Raji (cell line): ENCODE results near the gene MAP6.

ENCODE experiments used
- POLR2A ChIP-seq: IDR thresholded peaks from 2 replicates; pipeline ENCODE4 v1.6.1; 2011; ENCODE audit warnings: low read depth, low read length, control low read depth; ENCODE audit not compliant: insufficient read depth

Gene MAP6

GRCh38 chr11:75593286-75593915 lies 75.4 kb downstream of the MAP6 start:
- no peak for TF ChIP-seq POLR2A

DNA sequence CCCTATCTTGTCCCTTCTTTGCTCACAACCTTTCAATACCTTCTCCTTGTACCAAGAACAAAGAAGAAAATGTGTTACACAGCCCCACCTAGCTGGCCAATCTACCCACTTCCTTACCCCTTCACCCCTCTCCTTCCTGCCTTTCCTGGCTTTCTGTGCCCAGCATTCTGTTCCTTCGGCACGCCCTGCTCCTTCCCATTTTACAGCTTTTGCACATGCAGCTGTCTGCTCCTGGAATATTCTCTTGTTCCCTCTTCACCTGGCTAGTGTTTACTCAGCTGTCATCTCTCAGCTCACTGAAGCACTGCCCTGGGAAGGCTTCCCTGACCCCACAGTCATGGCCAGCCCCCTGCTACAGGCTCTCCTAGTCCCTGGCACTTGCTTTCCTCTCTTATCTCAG lies 76.1 kb downstream of the MAP6 start:
- no peak for TF ChIP-seq POLR2A

DNA sequence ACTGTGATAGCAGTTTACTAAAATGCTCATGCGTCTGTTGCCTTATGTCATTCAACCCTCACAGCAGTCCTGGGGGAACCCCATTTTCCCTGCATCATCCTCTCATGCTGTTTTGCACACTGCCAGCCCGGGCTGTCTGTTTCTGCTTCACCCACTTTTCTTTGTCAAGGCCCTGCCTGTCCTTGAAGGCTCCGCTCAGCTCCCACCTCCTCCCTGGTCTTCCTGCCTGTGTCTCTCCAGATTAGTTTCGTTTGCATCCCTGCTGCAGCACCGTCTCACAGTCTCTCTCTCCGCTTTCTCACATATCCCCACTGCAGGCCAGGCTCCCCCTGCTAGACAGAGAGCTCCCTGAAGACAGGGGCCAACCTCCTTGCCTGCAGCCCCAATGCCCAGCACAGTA lies 76.9 kb downstream of the MAP6 start:
- TF ChIP-seq POLR2A, result no peak

DNA sequence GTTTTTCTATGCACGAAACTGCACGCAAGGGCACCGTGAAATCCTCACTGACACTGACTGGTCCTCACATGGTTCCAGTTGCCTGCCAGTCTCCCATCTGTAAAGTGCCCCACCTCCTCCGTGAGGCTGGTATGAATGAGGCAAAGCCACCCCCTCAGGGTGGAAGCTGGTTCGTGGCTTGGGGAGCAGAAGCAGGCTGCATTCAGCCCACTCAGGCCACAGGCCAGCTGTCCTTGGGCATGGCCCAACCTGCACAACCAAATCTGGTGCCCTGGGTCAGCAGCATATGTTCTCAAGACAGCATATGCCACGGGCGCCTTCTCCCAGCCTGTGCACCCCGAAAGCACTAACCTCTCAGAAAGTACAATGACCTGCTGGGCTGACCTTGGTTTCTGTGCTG lies 77.5 kb downstream of the MAP6 start:
- TF ChIP-seq POLR2A, result no peak

DNA sequence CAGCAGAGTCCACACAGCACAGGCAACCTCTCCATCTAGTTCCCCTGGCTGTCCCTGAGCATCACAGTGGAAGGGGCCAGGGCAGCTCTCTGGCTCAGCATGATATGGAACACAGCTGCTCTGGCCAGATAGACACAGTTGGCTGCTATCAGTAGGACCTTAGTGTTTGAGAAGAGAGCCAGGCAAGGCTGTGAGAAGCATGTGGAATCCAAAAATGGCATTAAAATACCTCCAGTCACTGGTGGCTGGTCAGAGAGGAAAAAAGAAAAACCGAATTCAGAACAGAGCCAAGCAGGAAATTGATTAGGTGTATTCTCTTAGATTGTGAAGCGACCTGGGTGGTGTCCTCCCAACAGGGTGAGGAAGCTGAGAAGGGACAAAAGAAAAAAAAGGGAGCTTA lies 78.9 kb downstream of the MAP6 start:
- no peak for TF ChIP-seq POLR2A

- TF ChIP-seq POLR2A, result no peak
These were observed 79.8 kb downstream of the MAP6 start for GRCh38 chr11:75589051-75589450.

DNA sequence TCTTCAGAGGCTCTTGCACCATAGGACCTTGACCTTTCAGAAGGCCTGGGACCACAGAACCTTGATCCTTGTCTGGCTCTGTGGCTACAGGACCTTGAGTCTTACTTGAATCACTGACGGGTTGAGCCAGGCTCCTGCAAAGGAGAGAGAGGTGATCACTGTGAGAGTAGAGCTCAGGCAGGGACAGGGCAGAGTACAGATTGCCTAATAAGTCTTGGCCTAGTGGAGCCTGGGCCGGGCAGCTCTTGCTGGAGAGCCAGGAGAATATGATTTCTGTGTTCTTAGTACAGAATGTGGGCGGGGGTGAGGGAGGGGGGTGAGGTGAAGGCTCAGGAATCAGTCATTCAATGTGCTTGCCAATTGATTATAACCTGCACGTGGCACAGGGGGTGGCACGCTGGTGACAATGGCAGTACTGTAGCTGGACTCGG lies 80.8 kb downstream of the MAP6 start:
- no peak for TF ChIP-seq POLR2A

- TF ChIP-seq POLR2A, result no peak
These were observed 82.4 kb downstream of the MAP6 start for GRCh38 chr11:75586395-75586794.

- TF ChIP-seq POLR2A, result no peak
These were observed 83.6 kb downstream of the MAP6 start for GRCh38 chr11:75585293-75585670.

GRCh38 chr11:75583718-75584658 lies 84.8 kb downstream of the MAP6 start:
- no peak for TF ChIP-seq POLR2A

GRCh38 chr11:75582895-75583717 lies 85.7 kb downstream of the MAP6 start:
- no peak for TF ChIP-seq POLR2A

GRCh38 chr11:75582506-75582894 lies 86.3 kb downstream of the MAP6 start:
- TF ChIP-seq POLR2A, result no peak

DNA sequence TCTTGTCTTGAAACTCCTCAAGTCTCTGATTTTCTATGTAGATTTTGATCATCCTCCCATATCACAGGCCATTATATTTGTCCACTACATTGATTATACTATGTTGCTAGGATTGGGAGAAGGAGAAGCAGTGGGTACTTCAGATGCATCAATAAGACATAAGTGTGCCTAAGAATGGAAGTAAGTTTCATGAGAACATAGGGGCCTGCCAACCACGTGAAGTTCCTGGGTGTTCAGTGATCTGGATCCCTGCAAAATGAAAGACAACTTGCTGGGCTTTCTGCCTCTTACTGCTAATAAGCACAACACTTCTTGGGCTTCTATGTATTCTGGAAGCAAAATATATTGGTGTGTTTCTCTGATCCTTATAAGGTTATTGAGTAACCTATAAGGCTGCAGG lies 89.0 kb downstream of the MAP6 start:
- no peak for TF ChIP-seq POLR2A

DNA sequence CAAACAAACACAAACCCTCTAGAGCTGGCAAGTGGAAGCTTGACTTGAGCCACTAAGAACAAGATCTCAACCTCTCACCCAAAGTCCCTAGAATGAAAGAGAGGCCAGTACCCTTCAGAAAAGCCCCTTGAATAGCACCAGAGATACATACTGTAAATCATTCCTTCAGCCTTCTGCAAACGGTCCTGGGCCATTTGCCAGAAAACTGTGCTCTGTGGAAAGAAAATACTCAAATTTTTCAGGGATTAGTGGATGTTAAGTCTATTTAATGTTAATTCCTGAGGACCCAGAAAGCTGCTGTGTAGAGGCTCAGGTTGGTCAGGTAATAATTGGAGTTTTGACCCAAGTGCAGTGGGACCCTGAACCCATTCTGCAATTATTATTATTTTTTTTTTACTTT lies 89.9 kb downstream of the MAP6 start:
- TF ChIP-seq POLR2A, result no peak

DNA sequence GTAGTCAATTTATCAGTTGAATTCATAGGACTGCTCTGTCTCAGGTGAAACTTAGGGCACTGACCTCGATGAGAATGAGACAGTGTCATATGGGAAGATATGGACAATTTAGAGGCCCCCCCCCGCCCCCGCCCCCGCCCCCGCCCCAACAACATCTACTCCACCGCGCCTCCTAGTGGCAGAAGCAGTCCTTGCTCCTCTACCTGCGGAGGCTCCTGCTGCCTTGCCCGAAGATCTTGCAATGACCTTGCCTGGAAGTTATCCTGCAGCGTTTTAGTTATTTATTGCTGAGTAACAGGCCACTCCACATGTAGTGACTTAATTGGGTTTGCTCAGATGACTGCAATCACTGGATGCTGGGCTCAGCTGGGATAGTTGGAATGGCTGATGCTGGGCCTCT lies 91.6 kb downstream of the MAP6 start:
- TF ChIP-seq POLR2A, result no peak

- TF ChIP-seq POLR2A, result no peak
These were observed 92.3 kb downstream of the MAP6 start for GRCh38 chr11:75576499-75576918.

DNA sequence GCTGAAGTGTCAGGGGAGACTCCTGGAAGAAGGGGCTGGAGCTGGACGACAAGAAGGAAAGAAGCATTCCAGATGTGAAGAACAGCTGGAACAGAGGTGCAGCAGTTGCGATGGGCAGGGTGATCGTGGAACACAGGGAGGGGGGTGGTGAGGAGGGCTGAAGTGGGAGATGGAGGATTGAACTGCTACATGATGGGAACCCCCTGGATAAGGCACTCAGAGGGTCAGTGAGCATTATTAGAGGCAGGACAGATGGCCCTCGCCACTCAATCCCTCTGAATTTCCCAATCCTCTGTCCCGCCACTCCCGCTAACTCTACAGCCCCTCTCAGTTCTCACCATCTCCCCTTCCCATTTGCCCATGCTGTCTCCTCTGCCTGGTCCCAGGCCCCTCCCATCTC lies 92.8 kb downstream of the MAP6 start:
- no peak for TF ChIP-seq POLR2A
